HG03432 (cell line): Measurements from ENCODE around the gene VPREB3.
A peak's percentile ranks its signal among the peaks of the same experiment; 100 is the strongest.

Source experiments
- ATAC-seq: cut with Tn5 transposase; IDR thresholded peaks from one replicate; pipeline ENCODE4 v1.9.1; 2021; ENCODE audit warnings: mild to moderate bottlenecking, moderate library complexity; ENCODE audit not compliant: unreplicated experiment

Gene VPREB3

GRCh38 chr22:23767673-23768548 lies 13.7 kb upstream of the VPREB3 start, which contains the start of gene CHCHD10:
CHCHD10 (minus strand) TSS chr22:23767972; CDS start chr22:23767874, 98 bp downstream.
- ATAC-seq, result peak; percentile 62

GRCh38 chr22:23767303-23767672 lies 13.1 kb upstream of the VPREB3 start:
- no peak for ATAC-seq

GRCh38 chr22:23764899-23765881 lies 11.0 kb upstream of the VPREB3 start:
- ATAC-seq, result no peak

- no peak for ATAC-seq
Measured at GRCh38 chr22:23763954-23764353, 9.7 kb upstream of the VPREB3 start.

- ATAC-seq, result no peak
Measured at GRCh38 chr22:23763579-23763945, 9.3 kb upstream of the VPREB3 start.

- ATAC-seq, result no peak
Measured at GRCh38 chr22:23762842-23763578, 8.8 kb upstream of the VPREB3 start, which contains the start of gene C22orf15. C22orf15 (plus strand) TSS chr22:23762990; CDS start chr22:23763307, 317 bp downstream.

- no peak for ATAC-seq
Measured at GRCh38 chr22:23760056-23760455, 5.8 kb upstream of the VPREB3 start.

- ATAC-seq, result no peak
Measured at GRCh38 chr22:23759566-23759965, 5.3 kb upstream of the VPREB3 start.

- ATAC-seq, result no peak
Measured at GRCh38 chr22:23756891-23757290, 2.7 kb upstream of the VPREB3 start.

- ATAC-seq, result no peak
Measured at GRCh38 chr22:23755711-23756110, 1.5 kb upstream of the VPREB3 start.

- ATAC-seq, result no peak
Measured at GRCh38 chr22:23754980-23755636, 883 bp upstream of the VPREB3 start.

GRCh38 chr22:23753385-23753784 lies 840 bp downstream of the VPREB3 start:
- ATAC-seq, result no peak

GRCh38 chr22:23752750-23753149 lies 1.5 kb downstream of the VPREB3 start:
- no peak for ATAC-seq

GRCh38 chr22:23752090-23752691 lies 2.0 kb downstream of the VPREB3 start:
- no peak for ATAC-seq

GRCh38 chr22:23751441-23751996 lies 2.7 kb downstream of the VPREB3 start:
- ATAC-seq, result peak; percentile 13

- peak; percentile 79 for ATAC-seq
Measured at GRCh38 chr22:23750714-23751440, 3.3 kb downstream of the VPREB3 start, which contains the start of gene ZNF70. ZNF70 (minus strand) TSS chr22:23751112; CDS start chr22:23745140, 5,972 bp downstream.

GRCh38 chr22:23750367-23750713 lies 3.9 kb downstream of the VPREB3 start:
- ATAC-seq, result no peak

GRCh38 chr22:23749841-23750301 lies 4.4 kb downstream of the VPREB3 start:
- ATAC-seq, result no peak

- no peak for ATAC-seq
Measured at GRCh38 chr22:23745791-23746190, 8.4 kb downstream of the VPREB3 start.
